ENCODE measurements around the gene COBL.

COBL gene

DNA sequence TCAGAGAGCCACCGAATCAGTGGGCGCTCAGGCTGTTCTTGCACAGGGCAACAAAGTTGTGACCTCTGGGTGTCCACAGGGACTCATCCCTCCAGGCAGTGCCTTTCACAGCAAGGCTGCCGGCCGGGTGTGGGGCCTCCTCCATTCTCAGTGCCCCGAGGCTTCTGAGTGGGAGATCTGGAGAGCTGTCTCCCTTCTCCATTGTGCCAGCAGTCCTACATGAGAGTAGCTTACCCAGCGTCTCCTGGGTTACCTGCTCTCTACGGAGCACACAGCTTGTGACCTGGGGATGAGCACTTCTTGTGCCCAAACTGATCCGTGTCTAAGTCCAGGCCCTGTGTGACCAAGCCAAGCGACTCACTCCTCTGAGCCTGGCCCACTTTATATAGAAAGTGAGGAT is 293.1 kb downstream of the COBL start:
- ChIA-PET CTCF (interaction anchor here (1.0 to 1.2 kb wide), 2 partner anchors 18 to 45 kb away, joined by 4 to 5 read pairs; no protein-coding TSS in a partner anchor), POLR2A (no interaction called here)
- no peak for DNase-seq (ENCODE audit: extremely low spot score)
- TF ChIP-seq L3MBTL2 (conservative IDR thresholded peaks at IDR 0.05) (no peak), FOXM1 (IDR thresholded peaks at IDR 0.05; ENCODE audit: borderline replicate concordance) (no peak), ZNF384 (IDR thresholded peaks at IDR 0.05) (no peak), BHLHE40 (IDR thresholded peaks at IDR 0.05; ENCODE audit: borderline replicate concordance) (no peak), FOXA1 (IDR thresholded peaks at IDR 0.05) (no peak), SUZ12 (IDR thresholded peaks at IDR 0.05) (no peak), LEF1 (IDR thresholded peaks at IDR 0.05; ENCODE audit: borderline replicate concordance) (no peak), HDGF (IDR thresholded peaks at IDR 0.05; ENCODE audit: borderline replicate concordance) (no peak), SP1 (IDR thresholded peaks at IDR 0.05) (no peak), FOXK2 (IDR thresholded peaks at IDR 0.05) (no peak), ARNT (IDR thresholded peaks at IDR 0.05) (no peak)

DNA sequence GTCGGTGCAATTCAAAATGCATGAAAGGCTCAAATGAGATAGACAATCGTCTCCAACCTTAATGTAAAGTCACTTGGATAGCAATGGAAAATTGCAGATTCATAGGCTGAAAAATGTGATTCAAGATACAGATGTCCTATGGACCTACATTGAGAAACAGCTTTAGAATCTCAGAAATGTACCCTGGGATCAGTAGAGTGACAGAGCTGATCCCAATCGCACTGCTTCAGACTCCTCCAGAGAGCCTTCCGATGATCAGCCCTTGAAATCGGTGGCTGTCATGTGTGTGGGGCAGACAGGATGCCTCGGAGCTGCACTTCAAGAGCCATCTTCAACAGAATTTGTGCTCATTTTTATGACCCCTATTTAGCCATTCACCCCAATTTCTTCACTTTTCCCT is 293.8 kb downstream of the COBL start:
- TF ChIP-seq ZNF384 (IDR thresholded peaks at IDR 0.05) (no peak), FOXM1 (IDR thresholded peaks at IDR 0.05; ENCODE audit: borderline replicate concordance) (no peak), NFRKB (IDR thresholded peaks at IDR 0.05) (no peak), SUZ12 (IDR thresholded peaks at IDR 0.05) (no peak), FOXA1 (IDR thresholded peaks at IDR 0.05) (no peak), ARNT (IDR thresholded peaks at IDR 0.05) (no peak), CTBP1 (IDR thresholded peaks at IDR 0.05; ENCODE audit: borderline replicate concordance) (no peak), LEF1 (IDR thresholded peaks at IDR 0.05; ENCODE audit: borderline replicate concordance) (no peak), ELF4 (IDR thresholded peaks at IDR 0.05) (no peak), BHLHE40 (IDR thresholded peaks at IDR 0.05; ENCODE audit: borderline replicate concordance) (no peak), SP1 (IDR thresholded peaks at IDR 0.05) (no peak), L3MBTL2 (conservative IDR thresholded peaks at IDR 0.05) (no peak)
- TF ChIP-seq, protein P1, sequence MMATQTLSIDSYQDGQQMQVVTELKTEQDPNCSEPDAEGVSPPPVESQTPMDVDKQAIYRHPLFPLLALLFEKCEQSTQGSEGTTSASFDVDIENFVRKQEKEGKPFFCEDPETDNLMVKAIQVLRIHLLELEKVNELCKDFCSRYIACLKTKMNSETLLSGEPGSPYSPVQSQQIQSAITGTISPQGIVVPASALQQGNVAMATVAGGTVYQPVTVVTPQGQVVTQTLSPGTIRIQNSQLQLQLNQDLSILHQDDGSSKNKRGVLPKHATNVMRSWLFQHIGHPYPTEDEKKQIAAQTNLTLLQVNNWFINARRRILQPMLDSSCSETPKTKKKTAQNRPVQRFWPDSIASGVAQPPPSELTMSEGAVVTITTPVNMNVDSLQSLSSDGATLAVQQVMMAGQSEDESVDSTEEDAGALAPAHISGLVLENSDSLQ (IDR thresholded peaks at IDR 0.05): no peak
- CTCF ChIA-PET: interaction anchor here (0.7 to 1.2 kb wide), 3 partner anchors 17 to 45 kb away, joined by 3 to 5 read pairs (median 4); no protein-coding TSS in a partner anchor
- DNase-seq (ENCODE audit: extremely low spot score): no peak
- POLR2A ChIA-PET: no interaction called here

DNA sequence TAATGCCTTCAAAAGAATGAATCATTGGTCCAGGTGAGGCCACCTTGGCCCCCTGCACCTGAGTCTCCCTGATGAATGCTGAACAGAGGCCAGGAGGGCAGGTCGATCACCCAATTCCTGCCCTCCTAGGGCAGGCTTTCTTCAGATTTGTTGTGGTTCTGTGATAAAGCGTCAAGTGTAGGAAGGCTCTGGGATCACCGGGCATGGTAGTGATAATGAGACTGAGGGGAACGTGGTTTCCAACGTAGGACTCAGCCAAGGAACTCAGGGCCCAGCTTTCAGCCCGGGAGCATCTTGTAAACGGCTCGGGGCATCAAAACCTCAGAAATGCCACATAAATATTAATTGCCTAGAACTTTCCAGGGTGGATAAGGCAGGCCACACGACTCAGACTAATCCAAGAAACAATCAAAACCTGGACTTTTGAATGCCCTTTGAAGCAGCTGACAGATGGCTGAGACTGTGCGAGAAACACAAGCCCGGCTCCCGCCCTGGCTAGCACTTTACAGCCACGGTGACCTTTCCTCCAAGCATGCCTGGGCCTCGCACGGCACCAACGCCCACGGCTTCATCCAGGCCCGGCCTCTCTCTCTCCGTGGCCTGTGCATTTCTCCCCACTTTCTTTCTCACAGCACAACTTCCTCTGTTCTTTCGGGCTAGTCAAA is 294.6 kb downstream of the COBL start:
- no peak for DNase-seq (ENCODE audit: extremely low spot score)
- CTCF ChIA-PET: no interaction called here
- no peak for TF ChIP-seq ELF4 (IDR thresholded peaks at IDR 0.05)
- TF ChIP-seq TARDBP (IDR thresholded peaks at IDR 0.05): no peak
- no peak for TF ChIP-seq FOXK2 (IDR thresholded peaks at IDR 0.05)
- no peak for TF ChIP-seq FOXM1 (IDR thresholded peaks at IDR 0.05; ENCODE audit: borderline replicate concordance)
- POLR2A ChIA-PET: no interaction called here

GRCh38 chr7:51020944-51021343 is 295.7 kb downstream of the COBL start:
- POLR2A ChIA-PET: no interaction called here
- CTCF ChIA-PET: no interaction called here
- TF ChIP-seq ZNF384 (IDR thresholded peaks at IDR 0.05): no peak
- TF ChIP-seq LEF1 (IDR thresholded peaks at IDR 0.05; ENCODE audit: borderline replicate concordance): no peak
- TF ChIP-seq TARDBP (IDR thresholded peaks at IDR 0.05): no peak
- TF ChIP-seq FOXM1 (IDR thresholded peaks at IDR 0.05; ENCODE audit: borderline replicate concordance): no peak
- TF ChIP-seq L3MBTL2 (conservative IDR thresholded peaks at IDR 0.05): no peak
- TF ChIP-seq ARNT (IDR thresholded peaks at IDR 0.05): no peak
- no peak for TF ChIP-seq SUZ12 (IDR thresholded peaks at IDR 0.05)
- TF ChIP-seq SP1 (IDR thresholded peaks at IDR 0.05): no peak
- TF ChIP-seq FOXK2 (IDR thresholded peaks at IDR 0.05): no peak
- no peak for TF ChIP-seq CTBP1 (IDR thresholded peaks at IDR 0.05; ENCODE audit: borderline replicate concordance)
- TF ChIP-seq NFRKB (IDR thresholded peaks at IDR 0.05): no peak
- TF ChIP-seq BHLHE40 (IDR thresholded peaks at IDR 0.05; ENCODE audit: borderline replicate concordance): no peak
- no peak for TF ChIP-seq HDGF (IDR thresholded peaks at IDR 0.05; ENCODE audit: borderline replicate concordance)
- TF ChIP-seq, protein P1 (IDR thresholded peaks at IDR 0.05): no peak
- TF ChIP-seq ELF4 (IDR thresholded peaks at IDR 0.05): no peak
- TF ChIP-seq FOXA1 (IDR thresholded peaks at IDR 0.05): no peak
- no peak for DNase-seq (ENCODE audit: extremely low spot score)

DNA sequence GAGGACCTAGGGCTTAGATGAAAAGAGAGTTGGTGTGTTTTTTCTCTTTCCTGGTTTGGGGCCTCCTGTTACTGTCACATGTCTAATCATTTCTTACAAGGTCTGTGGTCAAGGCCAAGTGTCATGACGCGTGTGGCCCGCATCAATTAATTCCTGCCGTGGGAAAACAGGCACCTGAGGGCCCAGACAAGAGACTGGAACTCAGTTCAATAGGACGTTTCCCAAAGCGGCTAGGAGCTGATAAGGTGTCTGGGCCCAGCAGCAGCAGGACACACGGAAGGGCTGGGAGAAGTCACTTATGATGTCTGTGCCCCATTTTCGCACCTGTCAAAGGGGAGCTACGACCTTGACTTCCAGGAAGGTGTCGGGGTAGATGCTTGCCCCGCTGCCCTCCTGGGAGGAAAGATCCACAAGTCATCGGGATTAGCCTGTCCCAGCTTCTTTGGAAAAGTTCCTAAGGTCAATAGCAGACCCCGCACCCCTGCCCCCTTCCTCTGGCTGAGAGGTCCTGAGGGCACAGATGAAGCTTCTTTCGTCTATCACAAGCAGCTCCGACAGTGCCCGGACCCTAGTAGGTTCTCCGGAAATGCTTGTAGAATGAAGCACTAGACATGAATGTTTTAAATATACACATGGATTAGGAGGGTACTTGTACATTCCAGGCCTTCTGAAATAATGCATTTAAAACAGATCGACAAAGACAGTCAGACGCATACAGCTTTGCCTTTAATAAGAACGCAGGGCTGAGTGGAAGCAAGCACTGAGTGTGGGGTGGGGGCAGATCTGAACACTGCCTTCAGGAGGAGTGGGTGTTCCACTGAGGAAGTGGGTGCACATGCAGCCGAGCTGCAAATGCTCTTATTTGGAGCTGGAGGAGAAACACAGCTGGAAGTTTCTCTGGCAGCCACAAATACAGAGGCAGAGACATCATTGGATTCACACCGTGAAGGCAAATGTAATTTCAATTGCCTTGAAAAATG is 296.4 kb downstream of the COBL start:
- no peak for TF ChIP-seq SP1 (IDR thresholded peaks at IDR 0.05)
- TF ChIP-seq BHLHE40 (IDR thresholded peaks at IDR 0.05; ENCODE audit: borderline replicate concordance): no peak
- no peak for TF ChIP-seq FOXK2 (IDR thresholded peaks at IDR 0.05)
- no peak for TF ChIP-seq LEF1 (IDR thresholded peaks at IDR 0.05; ENCODE audit: borderline replicate concordance)
- TF ChIP-seq, protein P1 (IDR thresholded peaks at IDR 0.05): no peak
- TF ChIP-seq TARDBP (IDR thresholded peaks at IDR 0.05): no peak
- TF ChIP-seq ELF4 (IDR thresholded peaks at IDR 0.05): no peak
- TF ChIP-seq FOXM1 (IDR thresholded peaks at IDR 0.05; ENCODE audit: borderline replicate concordance): no peak
- no peak for TF ChIP-seq NFRKB (IDR thresholded peaks at IDR 0.05)
- TF ChIP-seq ZNF384 (IDR thresholded peaks at IDR 0.05): no peak
- TF ChIP-seq SUZ12 (IDR thresholded peaks at IDR 0.05): no peak
- TF ChIP-seq CTBP1 (IDR thresholded peaks at IDR 0.05; ENCODE audit: borderline replicate concordance): no peak
- no peak for TF ChIP-seq ARNT (IDR thresholded peaks at IDR 0.05)
- no peak for TF ChIP-seq HDGF (IDR thresholded peaks at IDR 0.05; ENCODE audit: borderline replicate concordance)
- no peak for TF ChIP-seq L3MBTL2 (conservative IDR thresholded peaks at IDR 0.05)
- no peak for TF ChIP-seq FOXA1 (IDR thresholded peaks at IDR 0.05)
- no peak for DNase-seq (ENCODE audit: extremely low spot score)
- ChIA-PET POLR2A (no interaction called here), CTCF (no interaction called here)
